HEK293 (cell line): ENCODE data around the gene CHD8.

Experiments
- CTCF ChIA-PET: fragments of 350-600 bp; formaldehyde crosslinking; extraction: SDS; loops from one replicate; lab custom pipeline; 2021; ENCODE audit warnings: antibody characterized with exemption; lab: Yijun Ruan, JAX
- POLR2A ChIA-PET: fragments of 300-600 bp; formaldehyde crosslinking; extraction: SDS; loops from one replicate; lab custom pipeline; 2020; ENCODE audit warnings: antibody characterized with exemption, inconsistent platforms; lab: Yijun Ruan, JAX
- H3K27ac ChIP-seq: fragments of 200-500 bp; sonication (Bioruptor generic); 2 replicates; pipeline ENCODE4 v1.5.1; 2014; ENCODE audit warnings: low read depth, low read length, control low read depth, inconsistent platforms; ENCODE audit errors: extremely low read depth
- H3K36me3 ChIP-seq, 2 experiments: fragments of 200-500 bp in 1 of 2; sonication (Bioruptor generic) in 1 of 2; 1 replicate in 1 of 2; 2 replicates in 1 of 2; pipeline ENCODE4 v1.5.1; 2014 to 2017; ENCODE audit warnings: inconsistent platforms in 2 of 2, low read length in 2 of 2; ENCODE audit not compliant: control insufficient read depth in 2 of 2, insufficient read depth in 1 of 2
- H3K4me1 ChIP-seq: fragments of 200-500 bp; sonication (Bioruptor generic); 2 replicates; pipeline ENCODE4 v1.5.1; 2014; ENCODE audit warnings: mild to moderate bottlenecking, low read length, inconsistent platforms; ENCODE audit not compliant: control insufficient read depth, insufficient read depth
- H3K4me3 ChIP-seq: 2 replicates; pipeline ENCODE4 v1.5.1; 2011; ENCODE audit warnings: low read depth, mild to moderate bottlenecking, control low read depth, low read length, moderate library complexity
- H3K9me3 ChIP-seq: fragments of 200-500 bp; sonication (Bioruptor generic); 2 replicates; pipeline ENCODE4 v1.5.1; 2014; ENCODE audit warnings: low read depth, low read length, inconsistent platforms; ENCODE audit not compliant: control insufficient read depth, insufficient read depth
- GLI4 ChIP-seq: fragments of 450-650 bp; formaldehyde crosslinking; IDR thresholded peaks from 2 replicates; pipeline ENCODE4 v1.5.1; 2016; ENCODE audit warnings: missing biosample characterization, missing genetic modification characterization
- KLF1 ChIP-seq: fragments of 450-650 bp; formaldehyde crosslinking; IDR thresholded peaks from 2 replicates; pipeline ENCODE4 v1.5.1; 2016; ENCODE audit warnings: missing biosample characterization, missing genetic modification characterization
- KLF9 ChIP-seq: fragments of 450-650 bp; formaldehyde crosslinking; IDR thresholded peaks from 2 replicates; pipeline ENCODE4 v1.5.1; 2016; ENCODE audit warnings: missing biosample characterization, missing genetic modification characterization, low read depth
- PRDM1 ChIP-seq: fragments of 450-650 bp; formaldehyde crosslinking; IDR thresholded peaks from 2 replicates; pipeline ENCODE4; 2016; ENCODE audit warnings: missing biosample characterization, missing genetic modification characterization
- SALL2 ChIP-seq: fragments of 450-650 bp; formaldehyde crosslinking; IDR thresholded peaks from 2 replicates; pipeline ENCODE4 v1.5.0; 2017; ENCODE audit warnings: missing biosample characterization, mild to moderate bottlenecking, missing genetic modification characterization, borderline replicate concordance
- SCRT1 ChIP-seq: fragments of 450-650 bp; formaldehyde crosslinking; IDR thresholded peaks from 2 replicates; pipeline ENCODE4 v1.5.1; 2016; ENCODE audit warnings: missing biosample characterization, missing genetic modification characterization, borderline replicate concordance
- TSHZ1 ChIP-seq: fragments of 450-650 bp; formaldehyde crosslinking; IDR thresholded peaks from 2 replicates; pipeline ENCODE4 v1.5.1; 2016; ENCODE audit warnings: missing biosample characterization, missing genetic modification characterization, borderline replicate concordance
- ZNF121 ChIP-seq: fragments of 450-650 bp; formaldehyde crosslinking; IDR thresholded peaks from 2 replicates; pipeline ENCODE4 v1.5.1; 2016; ENCODE audit warnings: missing biosample characterization, missing genetic modification characterization
- ZNF148 ChIP-seq: fragments of 450-650 bp; formaldehyde crosslinking; IDR thresholded peaks from 2 replicates; pipeline ENCODE4 v1.5.0; 2017; ENCODE audit warnings: missing biosample characterization, missing genetic modification characterization, borderline replicate concordance
- ZNF19 ChIP-seq: fragments of 450-650 bp; formaldehyde crosslinking; IDR thresholded peaks from 2 replicates; pipeline ENCODE4; 2016; ENCODE audit warnings: missing biosample characterization, missing genetic modification characterization, low read depth
- ZNF24 ChIP-seq: fragments of 450-650 bp; formaldehyde crosslinking; IDR thresholded peaks from 2 replicates; pipeline ENCODE4 v1.5.1; 2016; ENCODE audit warnings: missing biosample characterization, missing genetic modification characterization
- ZNF37A ChIP-seq: fragments of 450-650 bp; IDR thresholded peaks from 2 replicates; pipeline ENCODE4 v1.5.1; 2018; ENCODE audit warnings: missing biosample characterization, missing genetic modification characterization
- ZNF404 ChIP-seq: fragments of 450-650 bp; formaldehyde crosslinking; IDR thresholded peaks from 2 replicates; pipeline ENCODE4 v1.5.1; 2017; ENCODE audit warnings: missing biosample characterization, missing genetic modification characterization
- ZNF48 ChIP-seq: fragments of 450-650 bp; formaldehyde crosslinking; IDR thresholded peaks from 2 replicates; pipeline ENCODE4 v1.5.1; 2016; ENCODE audit warnings: missing biosample characterization, missing genetic modification characterization
- ZNF501 ChIP-seq: fragments of 450-650 bp; formaldehyde crosslinking; IDR thresholded peaks from 2 replicates; pipeline ENCODE4 v1.5.1; 2016; ENCODE audit warnings: missing biosample characterization, missing genetic modification characterization
- ZNF514 ChIP-seq: fragments of 450-650 bp; formaldehyde crosslinking; IDR thresholded peaks from 2 replicates; pipeline ENCODE4 v1.5.1; 2016; ENCODE audit warnings: missing biosample characterization, missing genetic modification characterization
- ZNF658 ChIP-seq: fragments of 450-650 bp; formaldehyde crosslinking; IDR thresholded peaks from 2 replicates; pipeline ENCODE4; 2016; ENCODE audit warnings: missing biosample characterization, missing genetic modification characterization
- ZNF660 ChIP-seq: fragments of 450-650 bp; IDR thresholded peaks from 2 replicates; pipeline ENCODE4 v1.5.1; 2018; ENCODE audit warnings: missing biosample characterization, mild to moderate bottlenecking, missing genetic modification characterization
- ZNF785 ChIP-seq: fragments of 450-650 bp; formaldehyde crosslinking; IDR thresholded peaks from 2 replicates; pipeline ENCODE4 v1.5.1; 2016; ENCODE audit warnings: missing biosample characterization, missing genetic modification characterization
- ZSCAN18 ChIP-seq: fragments of 450-650 bp; formaldehyde crosslinking; IDR thresholded peaks from 2 replicates; pipeline ENCODE4 v1.5.1; 2016; ENCODE audit warnings: missing biosample characterization, missing genetic modification characterization
- ZSCAN4 ChIP-seq: fragments of 450-650 bp; formaldehyde crosslinking; IDR thresholded peaks from 2 replicates; pipeline ENCODE4 v1.5.1; 2017; ENCODE audit warnings: missing biosample characterization, missing genetic modification characterization

The CHD8 gene

GRCh38 chr14:21431126-21431525 is 24.8 kb downstream of the CHD8 start (continued):
- TF ChIP-seq TSHZ1 (tag by site-specific recombination) (no peak), ZNF24 (tag by site-specific recombination) (no peak), ZNF48 (tag by site-specific recombination) (no peak), KLF1 (no peak), ZNF660 (tag by site-specific recombination) (no peak), GLI4 (no peak), SALL2 (tag by site-specific recombination) (no peak), PRDM1 (tag by site-specific recombination) (no peak), ZNF658 (tag by site-specific recombination) (no peak)

GRCh38 chr14:21428930-21429329 is 27.0 kb downstream of the CHD8 start:
- H3K4me3 ChIP-seq = no peak overlapping the region
- H3K4me1 ChIP-seq = no peaks in the 10 kb centered on the region
- TF ChIP-seq KLF9 (no peak), ZSCAN18 (tag by site-specific recombination) (no peak), ZSCAN4 (tag by site-specific recombination) (no peak), ZNF148 (tag by site-specific recombination) (no peak), ZNF121 (no peak), ZNF514 (no peak), SCRT1 (tag by site-specific recombination) (no peak), ZNF501 (tag by site-specific recombination) (no peak), ZNF785 (tag by site-specific recombination) (no peak), ZNF404 (no peak), ZNF19 (tag by site-specific recombination) (no peak), ZNF37A (tag by site-specific recombination) (no peak)
- POLR2A ChIA-PET = no interaction called here
- H3K9me3 ChIP-seq = no peaks in the 10 kb centered on the region
- H3K36me3 ChIP-seq = peaks cover 59 to 88% of the 10 kb centered on the region in 2 experiments
- CTCF ChIA-PET = no interaction called here
- no peak overlapping the region for H3K27ac ChIP-seq
